Measurements from ENCODE around the gene TARS2.

Gene TARS2

GRCh38 chr1:150536836-150537731 lies 49.9 kb downstream of the TARS2 start:
- no peak for DNase-seq (ENCODE audit: low spot score)

- peak; percentile 88 for DNase-seq (ENCODE audit: low spot score)
Observed at GRCh38 chr1:150537732-150538684, 50.8 kb downstream of the TARS2 start.

GRCh38 chr1:150543500-150544143 lies 56.4 kb downstream of the TARS2 start:
- no peak for DNase-seq (ENCODE audit: low spot score)

- no peak for DNase-seq (ENCODE audit: low spot score)
Observed at GRCh38 chr1:150544204-150544603, 57.0 kb downstream of the TARS2 start.

GRCh38 chr1:150545486-150546032 lies 58.3 kb downstream of the TARS2 start:
- DNase-seq (ENCODE audit: low spot score): no peak

- DNase-seq (ENCODE audit: low spot score): no peak
Observed at GRCh38 chr1:150546294-150546937, 59.2 kb downstream of the TARS2 start.

GRCh38 chr1:150548324-150548631 lies 61.1 kb downstream of the TARS2 start:
- DNase-seq (ENCODE audit: low spot score): no peak

GRCh38 chr1:150548632-150549495 lies 61.6 kb downstream of the TARS2 start, which contains the start of gene ADAMTSL4:
TSS of gene ADAMTSL4 (plus strand) at chr1:150549408. CDS start at chr1:150552289, 2,881 bp downstream.
- DNase-seq (ENCODE audit: low spot score): peak; percentile 81

GRCh38 chr1:150549496-150550221 lies 62.4 kb downstream of the TARS2 start:
- peak; percentile 70 for DNase-seq (ENCODE audit: low spot score)

GRCh38 chr1:150550222-150551050 lies 63.2 kb downstream of the TARS2 start:
- DNase-seq (ENCODE audit: low spot score): no peak

- DNase-seq (ENCODE audit: low spot score): no peak
Observed at GRCh38 chr1:150551051-150551783, 64.0 kb downstream of the TARS2 start.

GRCh38 chr1:150551784-150552127 lies 64.5 kb downstream of the TARS2 start:
- DNase-seq (ENCODE audit: low spot score): no peak

GRCh38 chr1:150552128-150552910 lies 65.1 kb downstream of the TARS2 start:
- DNase-seq (ENCODE audit: low spot score): peak; percentile 93

- no peak for DNase-seq (ENCODE audit: low spot score)
Observed at GRCh38 chr1:150552911-150553289, 65.7 kb downstream of the TARS2 start.

GRCh38 chr1:150553392-150554085 lies 66.3 kb downstream of the TARS2 start:
- DNase-seq (ENCODE audit: low spot score): no peak

- no peak for DNase-seq (ENCODE audit: low spot score)
Observed at GRCh38 chr1:150554086-150554452, 66.8 kb downstream of the TARS2 start.
